HG03354 (cell line): ENCODE measurements around the gene GTPBP2.
"Not testable (repeated sequence)": the region's sequence is repeated elsewhere in the genome, so short reads cannot be mapped to it uniquely, and the experiment has no call there.

Experiments
- ATAC-seq: cut with Tn5 transposase; IDR thresholded peaks from one replicate; pipeline ENCODE4 v1.9.1; 2021; ENCODE audit warnings: mild to moderate bottlenecking; ENCODE audit not compliant: unreplicated experiment, poor library complexity, severe bottlenecking

The GTPBP2 gene

DNA sequence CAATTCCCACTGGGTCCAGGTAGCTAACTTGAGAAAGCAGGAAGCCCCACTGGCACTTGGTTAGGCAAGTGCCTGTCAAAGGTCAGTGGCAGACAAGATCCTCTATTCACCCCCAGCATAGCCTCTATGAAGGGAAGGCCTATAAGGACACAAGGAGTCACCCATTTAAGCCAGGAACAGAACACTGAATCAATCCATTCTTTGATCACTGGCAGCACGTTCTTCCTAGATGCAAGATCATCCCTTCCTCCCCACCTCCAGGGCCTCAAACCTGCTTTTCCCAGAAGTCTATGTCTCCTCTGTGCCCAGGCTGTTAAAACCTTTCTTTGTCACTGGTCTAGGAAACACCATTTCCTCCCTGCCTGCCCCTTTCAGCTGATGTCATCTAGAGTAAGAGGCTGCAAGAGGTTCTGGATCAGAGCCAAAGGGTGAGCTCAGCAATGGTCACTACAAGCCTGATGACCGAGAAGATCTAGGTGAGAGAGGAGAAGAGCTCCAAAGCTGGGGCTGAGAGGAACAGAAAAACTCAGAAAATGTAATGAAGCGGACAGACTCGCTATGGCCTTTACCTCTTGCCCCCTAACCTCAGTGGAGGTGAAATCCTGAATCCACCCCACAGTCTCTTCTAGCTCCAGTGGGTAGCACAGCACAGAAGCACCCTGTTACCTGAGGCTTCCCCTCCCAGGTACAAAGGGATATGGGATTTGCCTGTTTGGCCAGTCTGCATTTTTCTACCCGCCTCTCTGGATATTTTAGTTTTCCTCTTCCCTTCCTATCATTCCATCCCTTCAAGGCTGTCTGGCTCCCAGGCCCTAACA is 1.8 kb downstream of the GTPBP2 start:
- ATAC-seq = no peak

DNA sequence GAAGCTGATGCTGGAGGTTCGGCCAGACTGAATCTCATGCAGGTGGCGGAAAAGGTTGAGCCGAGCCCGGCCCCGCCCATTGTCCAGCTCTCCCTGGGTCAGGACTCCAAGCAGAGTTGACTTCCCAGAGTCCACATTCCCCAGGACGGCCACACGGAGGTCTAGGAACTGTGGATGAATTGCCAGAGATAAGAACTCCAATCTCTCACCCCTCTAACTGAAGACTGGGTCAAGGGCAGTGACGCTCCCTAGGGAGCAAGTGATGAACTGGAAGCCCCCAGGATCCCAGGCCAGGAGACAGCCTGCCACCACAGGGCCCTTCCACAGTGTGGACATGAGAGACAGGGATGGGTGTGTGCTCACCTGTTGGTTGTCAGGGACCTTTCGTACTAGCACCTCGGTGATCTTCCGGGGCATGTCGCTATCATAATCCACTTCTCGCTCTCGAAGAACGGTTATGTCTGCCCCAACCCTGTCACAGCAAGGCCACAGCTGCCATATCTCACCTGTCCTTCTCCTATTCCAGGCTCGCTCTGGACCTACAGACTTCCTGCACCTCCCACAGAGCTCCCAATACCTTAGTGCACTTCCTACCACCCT is 3.6 kb downstream of the GTPBP2 start:
- no peak for ATAC-seq

DNA sequence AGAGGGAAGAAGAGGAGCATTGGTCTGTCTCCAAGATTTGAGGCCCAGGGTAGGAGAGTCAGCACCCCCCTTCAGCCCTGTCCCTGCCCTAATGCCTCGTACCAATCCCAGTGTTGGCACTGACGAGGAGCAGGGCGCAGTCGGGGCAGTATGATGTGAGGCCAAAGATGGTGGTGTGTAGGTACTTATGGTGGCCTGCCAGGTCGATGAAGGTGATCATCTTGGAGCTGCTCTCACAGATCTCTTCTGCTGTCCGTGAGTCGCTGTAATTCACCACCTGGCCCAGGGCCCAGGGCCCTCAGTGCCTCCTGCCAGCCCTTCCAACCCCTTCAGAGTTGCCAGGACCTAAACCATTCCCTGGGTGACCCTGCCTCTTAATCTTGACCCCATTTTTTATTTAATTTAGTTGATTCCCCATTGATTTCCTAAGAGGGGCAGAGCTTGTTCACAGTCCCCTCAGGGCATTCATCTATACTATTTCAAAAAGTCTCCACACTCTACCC is 4.2 kb downstream of the GTPBP2 start:
- ATAC-seq = no peak

DNA sequence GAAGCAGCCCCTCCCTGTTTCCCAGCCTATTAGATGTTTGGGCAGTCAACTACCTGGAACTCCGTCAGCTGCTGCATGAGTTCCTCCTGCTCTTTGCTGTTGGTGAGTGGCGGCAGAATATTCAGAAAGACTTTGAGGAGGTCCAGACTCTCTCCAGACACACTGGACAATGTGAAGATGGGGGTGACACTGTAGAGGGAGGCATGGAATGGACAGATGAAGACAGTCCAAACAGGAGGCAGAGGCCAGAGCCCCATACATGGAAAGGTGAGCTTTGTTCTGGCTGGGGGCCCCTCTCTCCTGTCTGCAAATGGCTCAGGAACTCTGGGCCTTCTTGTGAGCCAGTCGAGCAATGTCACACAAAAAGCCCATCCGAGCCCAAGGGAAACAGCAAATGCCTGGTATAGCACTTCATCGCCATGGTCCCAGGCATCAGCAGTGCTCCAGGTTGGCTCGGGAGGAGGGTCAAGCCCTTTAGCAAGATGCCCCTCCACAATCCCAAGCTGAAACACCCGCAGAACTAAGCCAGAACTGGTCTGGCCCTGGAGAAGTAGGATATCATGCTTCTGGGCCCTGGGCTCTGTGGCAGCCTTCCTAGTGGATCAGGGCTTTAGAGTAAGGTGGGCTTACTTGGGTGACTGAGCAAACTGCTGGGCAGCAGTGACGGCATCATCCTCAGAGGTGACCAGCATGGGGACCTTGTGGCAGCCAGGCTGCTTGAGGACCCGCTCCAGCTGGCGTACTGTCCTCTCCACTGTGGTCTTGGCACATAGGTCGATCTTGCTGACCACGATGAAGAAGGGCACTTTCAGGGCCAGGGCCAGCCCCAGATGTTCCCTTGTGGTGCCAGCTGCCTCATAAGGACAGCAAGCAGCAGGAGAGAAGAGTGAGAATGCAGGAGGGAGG is 4.9 kb downstream of the GTPBP2 start:
- no peak for ATAC-seq

DNA sequence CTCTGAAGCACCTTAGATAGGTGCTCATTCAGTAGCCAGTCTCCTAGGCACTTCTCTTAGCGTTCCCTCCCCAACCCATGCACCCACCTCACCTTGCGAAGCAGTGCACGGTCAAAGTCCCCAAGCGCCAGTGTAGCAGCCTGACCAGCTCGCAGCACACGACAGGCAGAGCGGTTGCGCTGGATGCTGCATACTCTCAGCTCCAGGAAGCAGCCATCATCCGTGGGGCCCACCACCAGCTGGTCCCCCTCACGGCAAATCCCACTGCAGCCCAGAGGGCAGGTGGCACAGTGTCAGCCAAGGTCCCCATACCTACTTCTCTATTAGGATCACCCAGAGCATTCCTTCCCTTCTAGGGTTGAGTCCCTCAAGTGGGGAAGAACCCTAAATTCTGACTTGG is 6.5 kb downstream of the GTPBP2 start:
- no peak for ATAC-seq

DNA sequence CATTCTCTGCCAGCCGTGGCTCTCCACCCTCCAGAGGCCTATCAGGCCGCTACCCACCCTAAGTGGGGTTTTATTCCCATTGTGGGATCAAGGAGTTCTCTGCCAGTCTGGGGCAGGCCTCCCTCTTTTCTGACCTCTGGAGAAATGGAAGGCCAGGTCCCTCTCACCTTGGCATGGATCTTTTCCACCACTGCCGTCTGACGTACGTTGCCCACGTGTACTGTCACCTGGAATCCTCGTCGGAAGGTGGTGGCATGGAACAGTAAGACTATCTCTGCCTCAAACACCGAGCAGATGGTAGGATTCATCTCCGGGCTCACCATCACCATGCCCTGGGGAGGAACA is 7.3 kb downstream of the GTPBP2 start:
- no peak for ATAC-seq

DNA sequence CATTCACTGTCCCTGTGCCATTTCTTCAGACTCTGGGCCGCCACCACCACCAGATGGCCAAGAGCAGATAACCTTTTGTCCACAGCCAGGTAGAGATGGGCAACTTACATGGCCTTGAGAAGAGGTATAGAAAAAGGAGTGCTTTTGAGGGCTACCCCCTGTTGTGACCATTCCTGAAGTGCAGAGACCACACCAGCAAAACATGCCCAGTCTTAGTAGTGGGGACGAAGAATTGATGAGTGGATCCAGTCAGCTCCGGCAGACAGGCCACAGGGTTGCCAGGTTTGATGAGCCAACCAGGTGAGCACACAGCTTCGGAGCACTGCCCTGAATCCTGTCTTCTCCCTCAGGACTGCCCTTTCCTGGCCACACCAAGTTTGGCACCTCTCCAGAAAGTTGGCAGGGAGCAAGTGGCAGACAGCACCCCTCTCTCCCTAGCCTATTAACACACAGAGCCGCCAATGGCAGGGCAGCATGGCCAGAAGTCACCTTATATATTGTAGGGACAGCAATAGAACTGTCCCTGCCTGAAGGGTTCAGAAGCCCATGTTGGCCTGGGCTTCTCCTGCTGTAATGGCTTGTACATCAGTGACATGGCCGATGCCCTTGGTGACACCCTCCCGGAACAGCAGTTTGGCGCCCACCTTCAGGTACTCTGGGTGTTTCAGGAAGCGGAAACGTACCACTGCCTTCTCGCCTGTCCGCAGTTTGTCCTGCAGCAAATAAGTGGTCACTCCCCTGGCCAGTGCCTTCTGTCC is 7.8 kb downstream of the GTPBP2 start:
- ATAC-seq = no peak

DNA sequence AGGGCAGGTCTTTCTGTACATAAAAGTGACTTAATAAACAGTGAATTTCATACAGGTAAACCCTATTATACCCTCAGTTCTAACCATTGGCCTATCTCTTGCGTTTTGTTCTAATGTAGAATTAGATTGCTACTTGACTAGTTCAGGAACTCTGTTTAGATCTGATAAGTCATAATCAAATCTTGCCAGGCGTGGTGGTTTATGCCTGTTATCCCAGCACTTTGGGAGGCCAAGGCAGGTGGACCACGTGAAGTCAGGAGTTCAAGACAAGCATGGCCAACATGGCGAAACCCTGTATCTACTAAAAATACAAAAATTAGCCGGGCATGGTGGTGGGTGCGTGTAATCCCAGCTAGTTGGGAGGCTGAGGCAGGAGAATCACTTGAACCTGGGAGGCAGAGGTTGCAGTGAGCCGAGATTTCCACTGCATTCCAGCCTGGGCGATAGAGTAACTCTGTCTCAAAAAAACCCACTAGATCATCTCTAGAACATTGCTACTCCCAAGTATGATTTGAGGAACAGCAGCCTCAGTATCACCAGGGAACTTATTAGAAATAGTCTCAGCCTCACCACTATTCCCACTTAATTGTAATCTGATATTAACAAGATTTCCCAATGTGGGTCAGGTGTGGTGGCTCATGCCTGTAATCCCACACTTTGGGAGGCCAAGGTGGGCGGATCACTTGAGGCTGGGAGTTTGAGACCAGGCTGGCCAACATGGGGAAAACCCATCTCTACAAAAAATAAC is 12.2 kb downstream of the GTPBP2 start:
- no peak for ATAC-seq

DNA sequence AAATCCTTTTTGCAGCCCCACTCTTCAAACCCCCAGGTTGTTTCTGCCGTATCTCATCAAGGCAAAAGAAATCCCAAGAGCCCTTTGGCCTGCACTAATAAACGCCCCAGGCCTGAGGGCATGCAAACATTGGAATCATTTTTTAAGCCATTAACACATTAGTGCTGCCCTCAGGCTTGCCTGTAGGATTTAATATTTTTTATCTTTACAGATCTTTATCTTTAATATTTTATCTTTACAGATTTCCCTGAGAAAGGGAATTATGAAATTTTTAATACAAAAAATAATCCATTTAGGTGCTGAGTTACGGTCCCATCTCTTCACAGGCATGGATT is 14.7 kb downstream of the GTPBP2 start:
- no peak for ATAC-seq

DNA sequence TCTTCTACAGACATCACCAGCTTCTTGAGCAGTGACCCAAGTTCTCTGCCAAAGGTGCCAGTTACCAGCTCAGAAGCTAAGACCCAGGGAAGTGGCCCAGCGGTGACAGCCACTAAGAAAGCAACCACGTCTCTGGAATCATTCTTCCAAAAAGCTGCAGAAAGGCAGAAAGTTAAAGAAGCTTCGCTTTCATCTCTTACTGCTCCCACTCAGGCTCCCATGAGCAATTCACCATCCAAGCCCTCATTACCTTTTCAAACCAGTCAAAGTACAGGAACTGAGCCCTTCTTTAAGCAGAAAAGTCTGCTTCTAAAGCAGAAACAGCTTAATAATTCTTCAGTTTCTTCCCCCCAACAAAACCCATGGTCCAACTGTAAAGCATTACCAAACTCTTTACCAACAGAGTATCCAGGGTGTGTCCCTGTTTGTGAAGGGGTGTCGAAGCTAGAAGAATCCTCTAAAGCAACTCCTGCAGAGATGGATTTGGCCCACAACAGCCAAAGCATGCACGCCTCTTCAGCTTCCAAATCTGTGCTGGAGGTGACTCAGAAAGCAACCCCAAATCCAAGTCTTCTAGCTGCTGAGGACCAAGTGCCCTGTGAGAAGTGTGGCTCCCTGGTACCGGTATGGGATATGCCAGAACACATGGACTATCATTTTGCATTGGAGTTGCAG is 15.2 kb downstream of the GTPBP2 start:
- no peak for ATAC-seq

DNA sequence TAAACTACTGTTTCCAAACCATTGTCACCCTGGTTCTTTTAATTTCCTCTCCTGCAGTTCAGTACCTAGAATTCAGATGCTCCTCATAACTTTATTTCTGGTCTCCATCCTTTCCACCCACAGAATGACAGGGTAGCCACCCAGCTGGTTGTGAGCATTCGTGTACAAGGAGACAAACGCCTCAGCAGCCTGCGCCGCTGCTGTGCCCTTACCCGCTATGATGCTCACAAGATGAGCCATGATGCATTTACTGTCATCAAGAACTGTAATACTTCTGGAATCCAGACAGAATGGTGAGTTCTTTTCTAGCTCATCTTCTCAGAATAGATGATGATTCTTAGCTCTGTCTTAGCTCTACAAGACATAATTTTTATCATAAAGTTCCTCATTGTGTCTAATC is 18.6 kb downstream of the GTPBP2 start:
- ATAC-seq = no peak

DNA sequence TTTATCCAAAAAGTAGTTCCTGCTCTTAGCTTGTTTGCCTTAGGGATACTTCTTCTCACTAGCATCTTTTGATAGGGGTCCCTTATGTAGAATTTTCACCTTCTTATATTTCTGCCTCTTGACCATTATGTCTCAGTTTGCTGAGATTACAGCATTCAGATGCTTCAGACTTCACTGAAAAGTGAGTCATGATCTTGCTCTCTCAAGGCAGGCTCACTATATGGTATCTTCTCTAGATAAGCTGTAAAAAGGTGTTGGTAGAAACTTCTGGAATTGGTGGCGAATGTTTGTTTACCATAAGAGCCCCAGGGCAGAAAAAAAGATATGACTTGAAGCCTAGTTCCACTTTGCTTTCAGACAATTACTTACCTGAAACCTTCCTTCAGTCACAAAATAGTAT is 19.7 kb downstream of the GTPBP2 start:
- ATAC-seq = no peak

DNA sequence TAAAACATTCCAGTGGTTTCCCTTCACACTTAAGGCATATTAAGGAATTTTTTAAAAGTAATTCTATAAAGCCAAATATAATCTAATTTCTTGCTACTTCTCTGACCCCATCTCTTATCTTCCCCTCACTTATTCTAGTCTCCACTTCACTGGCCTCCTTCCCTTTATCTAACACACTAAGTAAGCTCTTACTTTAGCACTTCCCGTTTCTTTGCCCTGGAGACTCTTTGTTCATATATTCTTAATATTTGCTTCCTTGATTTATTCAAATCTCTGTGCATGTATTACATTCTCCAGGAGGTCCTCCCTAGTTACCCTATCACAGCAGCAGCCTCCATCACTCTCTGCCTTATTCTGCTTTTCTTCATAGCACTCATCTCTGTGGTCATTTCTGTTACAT is 20.3 kb downstream of the GTPBP2 start:
- no peak for ATAC-seq

DNA sequence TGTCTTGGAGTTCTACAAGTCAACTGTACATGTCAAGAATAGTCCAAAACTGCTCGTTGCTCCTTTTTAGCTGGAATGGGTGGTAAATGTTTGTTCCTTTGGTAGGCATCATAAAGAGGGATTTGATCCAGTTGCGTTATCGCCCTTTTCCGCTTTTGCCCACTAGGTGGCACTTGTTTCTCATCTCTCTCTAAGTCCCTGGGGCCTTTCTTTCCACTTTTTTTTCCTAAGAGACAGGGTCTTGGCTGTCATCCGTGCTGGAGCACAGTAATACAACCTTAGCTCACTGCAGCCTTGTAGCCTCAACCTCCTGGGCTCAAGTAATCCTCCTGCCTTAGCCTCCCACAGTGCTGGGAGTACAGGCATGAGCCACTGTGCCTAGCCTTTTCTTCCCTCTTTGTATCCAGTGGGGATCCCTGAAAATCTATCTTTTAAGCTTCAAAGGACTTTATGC is 20.7 kb downstream of the GTPBP2 start:
- ATAC-seq = no peak

DNA sequence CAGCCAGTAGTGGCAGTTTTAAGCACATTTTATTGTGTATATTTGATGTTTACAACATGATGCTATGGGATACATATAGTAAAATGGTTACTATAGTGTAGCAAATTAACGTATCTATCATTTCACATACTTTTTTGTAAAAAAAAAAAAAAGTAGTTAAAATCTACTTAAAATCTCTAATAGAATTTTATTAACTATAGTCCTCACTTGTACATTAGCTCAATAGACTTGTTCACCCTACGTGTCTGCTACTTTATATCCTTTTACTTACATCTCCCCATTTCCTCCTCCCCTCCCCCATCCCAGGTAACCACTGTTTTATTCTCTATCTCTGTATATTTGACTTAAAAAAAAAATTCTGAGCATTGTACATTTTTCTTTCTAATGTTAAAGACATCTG is 23.0 kb downstream of the GTPBP2 start:
- no peak for ATAC-seq

DNA sequence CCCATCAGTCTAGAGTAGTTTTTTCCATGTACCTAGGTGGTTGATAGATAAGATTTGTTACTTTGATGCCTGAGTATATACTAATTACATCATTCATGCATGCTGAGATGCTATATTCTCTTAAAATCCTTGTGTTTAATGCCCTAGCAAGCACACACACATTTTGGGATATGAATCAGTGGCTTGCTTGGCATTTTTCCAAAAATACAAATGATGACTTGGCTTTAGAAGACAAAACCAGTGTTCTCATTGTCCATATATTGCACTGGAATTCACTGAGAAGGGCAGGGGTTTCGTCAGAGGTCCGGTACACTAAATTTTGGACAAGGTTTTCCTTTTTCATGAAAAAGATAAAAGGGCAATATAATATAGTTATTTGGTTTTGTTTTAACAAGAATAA is 24.9 kb downstream of the GTPBP2 start:
- ATAC-seq = no peak

DNA sequence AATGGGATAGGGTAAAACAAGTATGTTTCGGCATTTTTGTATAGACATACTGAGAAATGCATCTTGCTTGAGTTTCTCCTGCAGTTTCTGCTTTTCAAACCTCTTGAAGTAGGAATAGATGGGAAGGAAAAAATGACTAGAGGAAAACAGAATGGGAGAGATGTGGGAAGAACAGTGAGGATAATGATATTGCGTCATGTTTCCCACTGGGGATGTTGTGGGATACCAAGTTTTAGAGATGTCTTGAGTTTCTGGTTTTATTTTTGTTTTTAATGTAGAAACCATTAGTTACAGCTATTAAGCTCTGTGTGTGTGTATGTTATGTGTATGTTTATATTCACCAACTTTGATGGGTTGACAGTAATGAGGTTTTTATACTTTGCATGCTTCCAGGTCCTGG is 28.5 kb downstream of the GTPBP2 start:
- no peak for ATAC-seq

DNA sequence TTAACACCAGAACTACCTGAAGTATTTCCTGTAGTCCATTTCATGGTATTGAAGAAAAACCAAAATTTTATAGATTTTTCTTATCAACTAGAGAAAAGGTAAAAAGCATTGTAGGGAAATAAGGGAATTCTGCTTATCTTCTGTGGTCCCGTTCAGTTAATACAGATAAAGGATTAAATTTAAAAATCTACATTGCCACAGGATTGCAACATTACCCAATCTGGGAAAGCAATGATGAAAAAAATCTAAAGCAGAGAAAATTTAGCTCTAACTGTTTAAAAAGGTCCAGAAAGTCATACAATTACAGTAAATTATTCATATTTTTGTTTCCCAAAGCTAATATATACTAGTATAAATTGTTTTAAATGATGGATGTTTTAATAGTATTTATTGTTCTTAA is 35.1 kb downstream of the GTPBP2 start:
- no peak for ATAC-seq

DNA sequence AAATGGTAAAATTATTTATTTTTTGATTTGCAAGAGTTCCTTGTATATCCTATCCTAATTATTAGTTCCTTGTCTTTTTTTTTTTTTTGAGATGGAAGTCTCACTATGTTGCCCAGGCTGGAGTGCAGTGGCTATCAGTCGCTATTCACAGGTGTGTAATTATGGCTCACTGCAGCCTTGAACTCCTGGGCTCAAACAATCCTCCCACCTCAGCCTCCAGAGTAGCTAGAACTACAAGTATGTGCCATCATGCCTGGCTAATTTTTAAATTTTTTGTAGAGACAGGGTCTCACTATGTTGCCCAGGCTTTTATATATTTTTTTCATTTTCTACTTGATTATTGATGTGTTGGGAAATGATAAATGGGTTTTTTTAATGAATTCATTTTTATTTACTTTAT is 39.5 kb downstream of the GTPBP2 start:
- not testable (repeated sequence) for ATAC-seq
